Dedifferentiated amniotic fluid mesenchymal stem cell (primary cell): ENCODE results near the gene MSLN.

ENCODE experiments used
- DNase-seq: peaks from one replicate; pipeline ENCODE4 v3.0.0-alpha.2; 2016; ENCODE audit errors: extremely low spot score

Gene MSLN

GRCh38 chr16:759110-759910, 1.2 kb upstream of the MSLN start:
- no peak for DNase-seq

- no peak for DNase-seq
Measured at GRCh38 chr16:760065-760464, 469 bp upstream of the MSLN start.

GRCh38 chr16:761625-762513, 1.3 kb downstream of the MSLN start:
- no peak for DNase-seq

- DNase-seq: no peak
Measured at GRCh38 chr16:762595-763268, 2.2 kb downstream of the MSLN start.

- no peak for DNase-seq
Measured at GRCh38 chr16:763369-764183, 3.0 kb downstream of the MSLN start.

- no peak for DNase-seq
Measured at GRCh38 chr16:764184-764750, 3.7 kb downstream of the MSLN start.

GRCh38 chr16:764848-765487, 4.4 kb downstream of the MSLN start:
- no peak for DNase-seq

- DNase-seq: no peak
Measured at GRCh38 chr16:765488-765865, 4.9 kb downstream of the MSLN start.

GRCh38 chr16:766008-766819, 5.7 kb downstream of the MSLN start:
- DNase-seq: no peak

- DNase-seq: no peak
Measured at GRCh38 chr16:766820-767640, 6.5 kb downstream of the MSLN start.

GRCh38 chr16:767743-768235, 7.3 kb downstream of the MSLN start:
- DNase-seq: no peak

- DNase-seq: no peak
Measured at GRCh38 chr16:768428-768827, 7.9 kb downstream of the MSLN start.

- no peak for DNase-seq
Measured at GRCh38 chr16:769184-769784, 8.8 kb downstream of the MSLN start.

- no peak for DNase-seq
Measured at GRCh38 chr16:769934-770333, 9.4 kb downstream of the MSLN start.

- DNase-seq: no peak
Measured at GRCh38 chr16:770411-770810, 9.9 kb downstream of the MSLN start.

- no peak for DNase-seq
Measured at GRCh38 chr16:772959-773358, 12.4 kb downstream of the MSLN start.

GRCh38 chr16:774086-775001, 13.8 kb downstream of the MSLN start:
- no peak for DNase-seq
